Right lobe of liver (tissue), 4 donors: ENCODE measurements around the gene BOD1L1.

Experiments used
- POLR2A ChIP-seq: fragments of 450-650 bp; IDR thresholded peaks from one replicate; pipeline ENCODE4 v1.6.1; 2017; ENCODE audit warnings: antibody characterized with exemption, mild to moderate bottlenecking
- TF ChIP-seq, protein P1 (sequence below), 4 donors: fragments of 200-600 bp in 3 of 4; fragments of 450-650 bp in 1 of 4; IDR thresholded peaks; one replicate each; pipeline versions ENCODE4 v1.5.1 to v1.8.0; 2016 to 2022; ENCODE audit warnings: antibody characterized with exemption in 4 of 4, mild to moderate bottlenecking in 2 of 4
- donor health status: DM: no; HTN: no; CAD: no.
- donor health status: DM: no; HTN: no; CAD: no.
- donor health status: DM: no; HTN: yes; CAD: no.

DNA sequence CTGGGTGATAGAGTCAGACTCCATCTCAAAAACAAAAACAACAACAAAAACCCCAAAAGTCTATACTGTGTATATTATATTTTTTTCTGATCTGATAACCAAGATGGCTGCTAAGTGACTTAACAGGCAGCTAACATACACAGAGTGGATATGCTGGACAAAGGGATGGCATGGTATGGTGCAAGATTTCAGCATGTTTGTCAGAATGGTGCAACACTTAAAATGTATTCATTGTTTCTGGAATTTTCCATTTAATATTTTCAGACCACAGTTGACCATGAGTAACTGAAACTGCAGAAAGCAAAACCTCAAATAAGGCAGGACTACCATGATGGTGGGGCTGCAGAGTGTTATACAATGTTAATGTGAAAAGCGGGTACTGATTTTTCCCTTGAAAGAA is 6.1 kb upstream of the BOD1L1 start:
- no peak for TF ChIP-seq POLR2A
- TF ChIP-seq, protein P1, sequence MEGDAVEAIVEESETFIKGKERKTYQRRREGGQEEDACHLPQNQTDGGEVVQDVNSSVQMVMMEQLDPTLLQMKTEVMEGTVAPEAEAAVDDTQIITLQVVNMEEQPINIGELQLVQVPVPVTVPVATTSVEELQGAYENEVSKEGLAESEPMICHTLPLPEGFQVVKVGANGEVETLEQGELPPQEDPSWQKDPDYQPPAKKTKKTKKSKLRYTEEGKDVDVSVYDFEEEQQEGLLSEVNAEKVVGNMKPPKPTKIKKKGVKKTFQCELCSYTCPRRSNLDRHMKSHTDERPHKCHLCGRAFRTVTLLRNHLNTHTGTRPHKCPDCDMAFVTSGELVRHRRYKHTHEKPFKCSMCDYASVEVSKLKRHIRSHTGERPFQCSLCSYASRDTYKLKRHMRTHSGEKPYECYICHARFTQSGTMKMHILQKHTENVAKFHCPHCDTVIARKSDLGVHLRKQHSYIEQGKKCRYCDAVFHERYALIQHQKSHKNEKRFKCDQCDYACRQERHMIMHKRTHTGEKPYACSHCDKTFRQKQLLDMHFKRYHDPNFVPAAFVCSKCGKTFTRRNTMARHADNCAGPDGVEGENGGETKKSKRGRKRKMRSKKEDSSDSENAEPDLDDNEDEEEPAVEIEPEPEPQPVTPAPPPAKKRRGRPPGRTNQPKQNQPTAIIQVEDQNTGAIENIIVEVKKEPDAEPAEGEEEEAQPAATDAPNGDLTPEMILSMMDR (IDR thresholded peaks at IDR 0.05), result no peak
